ENCODE measurements around the gene CHST1.

Gene CHST1

GRCh38 chr11:45599161-45599943 lies 66.1 kb downstream of the CHST1 start:
- DNase-seq = no peak

Data from CD4-positive, alpha-beta T cell treated with Interleukin-17A for 4 hours (primary cell).